Upper lobe of right lung (tissue), 1 donor: ENCODE measurements around the gene WWOX. TPM values are rescaled to one million over a fixed set of nuclear protein-coding genes. Genes with fewer than 3 reads are reported as not detected.

Source experiments
- ATAC-seq: fragments of 200-7000 bp; cut with Tn5 transposase; one replicate; pipeline ENCODE4 v1.9.1; 2020; ENCODE audit warnings: mild to moderate bottlenecking, moderate library complexity
- DNase-seq: peaks from one replicate; pipeline ENCODE4 v3.0.0-alpha.2; 2020
- H3K27ac ChIP-seq: fragments of 200-600 bp; one replicate; pipeline ENCODE4 v1.8.0; 2022
- H3K27me3 ChIP-seq: fragments of 200-600 bp; one replicate; pipeline ENCODE4 v1.8.0; 2022; ENCODE audit warnings: mild to moderate bottlenecking
- H3K36me3 ChIP-seq: fragments of 200-600 bp; one replicate; pipeline ENCODE4 v1.8.0; 2022
- H3K4me1 ChIP-seq: fragments of 200-600 bp; one replicate; pipeline ENCODE4 v1.8.0; 2022
- H3K4me3 ChIP-seq: fragments of 200-600 bp; one replicate; pipeline ENCODE4 v1.8.0; 2022; ENCODE audit warnings: mild to moderate bottlenecking
- H3K9me3 ChIP-seq: fragments of 200-600 bp; one replicate; pipeline ENCODE4 v1.8.0; 2022
- CTCF ChIP-seq: fragments of 200-600 bp; IDR thresholded peaks from one replicate; pipeline ENCODE4 v1.8.0; 2022; ENCODE audit warnings: antibody characterized with exemption
- intact Hi-C: fragments of 100-400 bp; cut with DNase I; formaldehyde crosslinking; loops from one replicate; pipeline ENCODE4 v1.11.0; 2022
- total RNA-seq: library from RNA; stranded (reverse); fragmentation: NEBNext Ultra II Directional; extraction: Animal tissue kit (Norgen Biotek cat#: 25700); gene quantifications from one replicate; pipeline ENCODE4 v1.2.1, GENCODE V29; 2021
- donor health status: DM: no; HTN: yes; CAD: no; lungs with severe emphysema.

Gene WWOX
- total RNA-seq, 1 donor from 2014 or later: 17.0 TPM

- no peak overlapping the region for H3K27ac ChIP-seq
- ATAC-seq: no peak
- intact Hi-C loops: no loop called here
- TF ChIP-seq CTCF: no peak
- no peaks in the 10 kb centered on the region for H3K4me1 ChIP-seq
- no peaks in the 10 kb centered on the region for H3K36me3 ChIP-seq
- no peak for DNase-seq
- H3K9me3 ChIP-seq: no peaks in the 10 kb centered on the region
- H3K27me3 ChIP-seq: no peaks in the 10 kb centered on the region
- H3K4me3 ChIP-seq: no peak overlapping the region
Measured at GRCh38 chr16:78804058-78804735, 704.7 kb downstream of the WWOX start.

GRCh38 chr16:78805556-78805955, 706.1 kb downstream of the WWOX start:
- no peaks in the 10 kb centered on the region for H3K9me3 ChIP-seq
- no peak for TF ChIP-seq CTCF
- H3K36me3 ChIP-seq: no peaks in the 10 kb centered on the region
- no peak for ATAC-seq
- no peak overlapping the region for H3K27ac ChIP-seq
- H3K4me1 ChIP-seq: no peaks in the 10 kb centered on the region
- no peaks in the 10 kb centered on the region for H3K27me3 ChIP-seq
- H3K4me3 ChIP-seq: no peak overlapping the region
- no peak for DNase-seq
- intact Hi-C loops: no loop called here

GRCh38 chr16:78811247-78811646, 711.8 kb downstream of the WWOX start:
- Histone ChIP-seq H3K9me3 (no peaks in the 10 kb centered on the region), H3K27me3 (no peaks in the 10 kb centered on the region), H3K27ac (no peak overlapping the region), H3K36me3 (no peaks in the 10 kb centered on the region), H3K4me1 (no peaks in the 10 kb centered on the region), H3K4me3 (no peak overlapping the region)
- no peak for ATAC-seq
- no peak for TF ChIP-seq CTCF
- intact Hi-C loops: no loop called here
- DNase-seq: no peak

- H3K27me3 ChIP-seq: no peaks in the 10 kb centered on the region
- no peak for TF ChIP-seq CTCF
- no peaks in the 10 kb centered on the region for H3K36me3 ChIP-seq
- DNase-seq (no peak), ATAC-seq (no peak)
- H3K4me3 ChIP-seq: no peak overlapping the region
- intact Hi-C loops: no loop called here
- no peak overlapping the region for H3K27ac ChIP-seq
- H3K9me3 ChIP-seq: no peaks in the 10 kb centered on the region
- H3K4me1 ChIP-seq: no peaks in the 10 kb centered on the region
Measured at GRCh38 chr16:78812582-78812981, 713.1 kb downstream of the WWOX start.

GRCh38 chr16:78813661-78814311, 714.3 kb downstream of the WWOX start:
- no peak for ATAC-seq
- H3K36me3 ChIP-seq: no peaks in the 10 kb centered on the region
- H3K27ac ChIP-seq: no peak overlapping the region
- no peak for TF ChIP-seq CTCF
- no peaks in the 10 kb centered on the region for H3K27me3 ChIP-seq
- H3K9me3 ChIP-seq: no peaks in the 10 kb centered on the region
- H3K4me3 ChIP-seq: no peak overlapping the region
- intact Hi-C loops: no loop called here
- no peaks in the 10 kb centered on the region for H3K4me1 ChIP-seq
- no peak for DNase-seq
